Fibroblast of the conjunctiva (primary cell): ENCODE data around the gene SUSD3.
"Not testable (repeated sequence)": the region's sequence is repeated elsewhere in the genome, so short reads cannot be mapped to it uniquely, and the experiment has no call there.

Experiments
- DNase-seq: peaks from one replicate; pipeline ENCODE4 v3.0.0-alpha.2; 2010; ENCODE audit warnings: low read depth

SUSD3 gene

DNA sequence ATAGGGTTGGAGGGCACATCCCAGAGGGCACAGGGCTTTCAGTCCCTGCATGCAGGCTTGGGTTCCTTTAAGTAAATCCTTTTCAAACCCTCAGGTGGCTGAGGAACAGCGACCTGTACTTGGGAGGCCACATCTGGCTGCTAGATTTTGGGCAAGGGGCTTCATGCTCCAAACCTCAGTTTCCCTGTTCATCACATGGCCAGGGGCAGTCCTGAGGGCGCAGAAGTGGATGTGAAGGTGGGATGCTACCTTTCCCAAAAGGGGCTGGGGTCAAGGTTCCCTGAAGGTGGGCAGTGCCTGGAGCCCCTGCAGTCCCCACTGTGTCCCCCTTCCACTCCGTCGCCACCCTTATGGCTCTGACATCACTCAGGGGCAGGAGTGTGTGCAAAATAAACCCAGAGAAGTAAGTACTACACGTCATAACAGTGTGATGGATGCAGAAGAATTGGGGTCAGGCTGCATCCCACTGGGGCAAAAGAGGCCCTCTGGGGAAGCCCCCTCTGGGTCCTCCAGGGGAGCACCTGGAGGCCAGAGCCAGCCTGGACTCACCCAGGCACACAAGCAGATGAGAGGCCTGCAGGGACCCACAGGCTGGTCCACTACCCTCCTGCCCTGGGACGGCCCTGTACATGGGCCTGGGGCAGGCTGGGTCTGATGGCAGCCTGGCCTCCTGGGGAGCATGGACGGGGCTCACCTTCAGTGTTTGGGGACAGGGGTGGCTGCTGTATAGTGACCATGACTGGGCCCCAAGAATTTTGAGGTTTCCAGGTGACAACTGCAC is 35.6 kb downstream of the SUSD3 start:
- DNase-seq, result no peak

DNA sequence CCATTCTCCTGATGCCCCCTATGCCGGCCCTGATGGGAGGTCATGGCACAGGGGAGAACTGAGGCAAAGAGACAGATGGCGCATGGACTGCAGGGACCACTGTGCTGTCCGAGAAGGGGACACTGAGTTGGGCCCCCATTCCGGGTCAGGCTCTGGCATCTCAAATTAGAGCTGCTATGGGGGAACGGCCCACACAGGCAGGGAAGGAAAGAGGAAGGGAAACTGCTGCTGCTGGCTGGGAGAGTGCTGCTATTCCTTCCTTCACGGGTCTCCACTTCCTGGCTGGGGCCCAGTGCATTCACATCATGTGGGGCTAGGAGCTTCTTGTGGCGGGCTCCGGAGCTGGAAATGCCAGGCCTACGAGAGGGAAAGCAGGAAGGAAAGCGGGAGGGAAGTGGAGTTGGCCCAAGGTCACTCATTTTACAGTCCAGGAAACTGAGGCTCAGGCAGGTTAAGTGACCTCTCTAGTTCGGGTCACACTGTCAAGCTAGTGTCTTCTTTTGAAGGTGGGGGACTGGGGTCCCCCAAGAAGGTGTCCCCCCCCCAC is 36.2 kb downstream of the SUSD3 start:
- DNase-seq, result no peak

DNA sequence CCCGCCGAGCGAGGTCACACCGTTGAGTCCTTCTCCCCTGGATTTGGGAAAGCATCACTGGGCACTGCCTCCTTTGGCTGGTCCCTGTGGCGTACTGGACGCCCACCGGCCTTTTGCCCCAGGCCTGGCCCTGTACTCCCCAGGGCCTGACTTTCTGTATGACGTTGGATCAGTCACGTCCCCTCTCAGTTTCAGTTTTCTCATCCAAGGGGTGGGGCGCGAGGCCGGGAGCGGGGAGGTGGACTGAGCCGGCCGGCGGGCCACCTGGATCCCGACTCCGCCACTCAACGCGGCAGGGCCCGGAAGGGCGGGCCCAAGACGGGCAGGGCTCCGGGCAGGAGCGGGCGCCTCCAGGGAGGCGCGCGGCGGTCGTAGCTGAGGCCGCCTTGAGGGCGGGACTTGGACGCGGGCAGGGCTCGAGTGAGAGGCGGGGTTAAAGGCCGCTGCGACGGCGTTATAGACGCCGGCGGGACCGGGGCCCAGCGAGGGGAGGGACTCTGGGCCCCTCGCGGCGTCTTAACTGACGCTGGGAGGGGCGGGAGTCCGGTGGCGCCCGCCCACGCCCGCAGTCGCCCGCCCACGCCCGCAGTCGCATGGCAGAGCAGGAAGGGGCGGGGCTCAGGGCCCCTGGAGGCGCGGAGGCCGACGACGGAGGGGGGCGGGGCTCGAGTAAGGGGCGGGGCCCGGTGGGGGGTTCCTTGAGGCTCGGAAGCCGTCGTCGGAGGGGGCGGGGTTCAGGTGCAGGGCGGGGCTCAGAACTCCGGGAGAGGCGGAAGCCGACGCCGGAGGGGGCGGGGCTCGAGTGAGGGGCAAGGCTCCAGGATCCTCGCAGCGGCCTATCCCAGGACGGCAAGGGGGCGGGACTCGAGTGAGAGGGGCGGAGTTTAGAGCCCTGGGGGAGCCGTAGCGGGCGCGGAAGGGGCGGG is 37.0 kb downstream of the SUSD3 start:
- DNase-seq, result peak; percentile 98

DNA sequence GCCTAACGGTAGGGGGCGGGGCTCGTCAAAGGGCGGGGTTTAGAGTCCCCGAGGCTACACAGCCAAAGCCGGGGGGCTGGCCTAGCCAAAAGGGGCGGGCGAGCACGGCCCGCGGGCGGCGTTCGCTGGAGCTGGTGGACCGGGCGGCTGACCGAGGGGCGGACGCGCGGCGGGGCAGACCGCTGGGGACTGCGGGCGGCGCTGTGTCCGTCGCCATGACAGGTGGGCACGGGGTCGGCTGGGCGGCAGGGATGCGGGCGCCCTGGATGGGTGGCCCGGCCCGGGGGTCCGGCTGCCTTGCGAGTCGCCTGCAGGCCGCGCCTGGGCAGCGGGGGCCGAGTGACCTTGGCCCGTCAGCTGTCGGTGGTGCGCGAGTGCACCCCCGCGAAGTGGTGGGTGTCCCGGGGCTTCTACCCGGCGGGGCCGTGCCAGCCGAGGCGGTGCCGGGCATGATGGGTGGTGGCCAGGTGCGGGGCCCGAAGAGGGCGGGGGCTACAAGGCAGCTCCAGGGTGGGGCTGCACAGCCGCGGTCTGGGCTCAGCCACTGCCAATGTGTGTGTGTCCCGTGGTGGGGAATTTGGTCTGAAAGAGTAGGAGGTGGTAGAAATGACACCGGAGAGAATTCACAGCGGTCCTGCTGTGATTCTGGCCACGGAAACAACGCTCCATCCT is 37.8 kb downstream of the SUSD3 start, which contains the start of gene CARD19:
Gene CARD19 (plus strand): TSS at position 87 of the 672 bp plus-strand sequence. CDS start 129 bp downstream, at position 216.
- no peak for DNase-seq

DNA sequence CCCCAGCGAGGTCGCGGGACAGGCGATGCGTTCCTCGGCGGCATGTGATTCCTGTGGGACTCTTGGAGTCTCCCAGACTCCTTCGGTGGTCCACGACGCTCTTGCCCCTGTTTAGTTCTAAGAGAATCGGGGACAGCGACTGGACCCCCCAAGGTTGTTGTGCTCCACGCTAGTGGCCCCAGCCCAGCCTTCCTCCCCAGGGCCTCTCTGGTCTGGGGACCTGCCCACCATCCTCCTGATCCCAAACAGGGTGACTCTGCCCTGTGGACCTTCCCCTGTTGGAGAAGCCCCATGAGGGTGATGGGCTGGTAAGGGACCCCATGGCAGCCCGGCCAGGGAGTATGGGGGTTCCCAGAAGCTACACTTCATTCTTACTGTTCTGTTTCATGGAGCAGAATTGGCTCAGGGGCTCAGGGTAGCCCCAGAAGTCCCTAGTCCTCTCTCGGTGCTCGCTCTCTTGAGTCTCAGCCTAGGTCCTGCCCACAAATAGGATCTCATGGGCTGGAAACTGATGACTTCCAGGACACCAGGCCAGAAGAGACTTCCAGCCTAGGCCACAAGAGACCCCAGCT is 38.4 kb downstream of the SUSD3 start:
- no peak for DNase-seq

DNA sequence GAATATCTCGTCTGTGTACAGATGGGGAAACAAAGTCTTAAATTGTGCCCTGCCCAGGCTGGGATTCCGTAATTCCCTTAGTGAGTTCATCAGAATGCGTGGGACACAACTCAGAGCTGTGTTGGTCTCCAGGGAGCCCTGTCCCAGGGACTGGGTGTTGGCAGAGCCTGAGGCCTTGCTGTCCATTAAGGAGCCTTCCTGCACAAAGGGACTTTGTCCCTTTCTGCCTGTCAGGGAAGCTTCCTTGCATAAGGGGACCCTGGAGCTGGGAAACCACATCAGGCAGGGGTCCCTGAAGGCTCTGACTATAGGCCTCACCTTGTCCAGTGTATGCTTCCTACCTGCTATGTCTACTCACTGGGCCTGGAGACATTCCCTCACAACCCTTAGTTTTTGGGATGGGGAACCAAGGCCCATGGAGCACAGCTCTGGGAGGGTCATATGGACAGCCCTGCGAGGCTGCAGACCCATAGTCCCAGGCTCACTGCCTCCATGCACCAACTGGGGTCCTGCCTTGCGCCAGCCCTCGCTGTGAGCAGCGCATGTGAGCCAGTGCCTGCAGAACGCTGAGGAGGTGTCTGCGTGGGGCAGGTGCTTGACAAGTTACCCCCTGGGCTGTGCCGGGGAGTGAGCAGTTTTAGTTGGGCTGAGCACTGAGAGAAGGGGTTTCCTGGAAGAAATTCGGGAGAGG is 39.2 kb downstream of the SUSD3 start:
- DNase-seq, result no peak

DNA sequence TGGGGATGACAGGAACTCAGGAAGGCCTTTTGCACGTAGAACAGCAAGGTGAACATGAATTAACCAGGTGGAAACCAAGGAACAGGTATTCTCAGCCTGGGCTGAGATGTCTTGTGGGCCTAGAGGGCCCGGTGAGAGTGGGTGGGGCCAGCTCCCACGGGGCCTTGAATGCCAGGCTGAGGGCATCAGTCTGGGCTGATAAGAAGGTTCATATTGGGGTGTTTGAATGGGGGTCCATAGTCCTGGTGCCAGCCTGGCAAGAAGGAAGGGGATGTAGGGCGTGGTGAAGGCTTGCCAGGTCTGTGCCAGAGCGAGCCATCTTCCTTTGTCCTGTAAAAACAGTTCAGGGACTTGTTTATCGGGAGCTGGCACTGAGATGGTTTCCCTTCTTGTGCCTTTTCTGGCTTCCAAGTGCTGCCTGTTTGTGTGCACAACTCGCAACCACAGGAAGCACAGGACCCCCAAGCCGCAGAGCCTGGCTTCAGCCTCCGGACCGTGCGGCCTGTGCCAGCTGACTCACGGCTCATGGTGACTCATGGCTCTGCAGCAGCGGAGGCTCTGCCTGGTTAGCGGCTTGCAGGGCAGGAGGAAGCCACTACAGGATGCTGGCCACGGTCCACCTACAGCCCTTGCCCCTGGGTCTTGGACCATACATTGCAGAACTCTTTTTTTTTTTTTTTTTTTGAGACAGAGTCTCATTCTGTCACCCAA is 39.9 kb downstream of the SUSD3 start:
- DNase-seq, result peak; percentile 98

DNA sequence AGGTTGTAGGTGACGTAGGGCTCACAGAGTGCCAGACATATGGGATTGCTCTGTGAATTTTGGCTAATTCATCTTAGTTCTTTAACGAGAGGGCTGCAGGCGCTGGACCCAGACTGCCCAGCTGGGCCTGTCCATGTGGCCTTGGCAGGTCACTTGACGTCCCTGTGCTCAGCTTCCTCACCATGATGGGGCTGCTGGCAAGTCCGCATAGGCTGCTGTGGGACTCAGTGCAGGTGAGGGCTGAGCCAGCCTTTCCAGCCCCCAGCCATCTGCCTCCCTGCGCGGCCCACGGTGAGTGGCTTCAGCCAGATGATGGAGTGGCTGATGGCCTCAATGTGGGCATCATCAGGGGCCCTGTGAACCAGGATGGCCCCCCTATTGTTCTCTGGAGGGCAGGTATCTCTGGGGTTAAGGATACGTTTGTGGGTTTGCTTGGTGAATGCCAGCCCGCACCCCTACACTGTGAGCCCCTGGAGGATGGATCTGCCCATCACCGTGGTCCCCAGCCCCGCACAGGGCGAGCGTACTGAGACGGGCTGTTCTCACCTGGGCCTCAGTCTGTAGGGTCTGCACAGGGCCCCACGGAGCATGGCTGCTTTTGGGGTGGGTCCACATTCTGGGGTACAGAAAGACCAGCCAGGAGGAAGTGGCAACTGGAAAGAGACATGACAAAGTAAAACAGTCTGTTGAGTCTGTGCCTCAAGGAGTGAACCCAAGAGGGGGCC is 41.2 kb downstream of the SUSD3 start:
- DNase-seq, result no peak

DNA sequence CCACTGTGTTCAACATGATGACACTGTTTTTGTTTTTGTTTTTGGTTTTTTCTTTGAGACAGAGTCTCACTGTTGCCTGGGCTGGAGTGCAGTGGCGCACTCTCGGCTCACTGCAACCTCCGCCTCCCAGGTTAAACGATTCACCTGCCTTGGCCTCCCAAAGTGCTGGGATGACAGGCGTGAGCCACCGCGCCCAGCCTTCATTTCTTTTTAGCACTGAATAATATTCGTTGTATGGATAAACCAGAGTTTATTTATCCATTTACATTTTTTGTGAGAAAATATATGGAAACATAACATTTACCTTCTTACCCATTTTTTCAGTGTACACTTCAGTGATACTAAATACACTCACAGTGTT is 41.8 kb downstream of the SUSD3 start:
- DNase-seq, result no peak

DNA sequence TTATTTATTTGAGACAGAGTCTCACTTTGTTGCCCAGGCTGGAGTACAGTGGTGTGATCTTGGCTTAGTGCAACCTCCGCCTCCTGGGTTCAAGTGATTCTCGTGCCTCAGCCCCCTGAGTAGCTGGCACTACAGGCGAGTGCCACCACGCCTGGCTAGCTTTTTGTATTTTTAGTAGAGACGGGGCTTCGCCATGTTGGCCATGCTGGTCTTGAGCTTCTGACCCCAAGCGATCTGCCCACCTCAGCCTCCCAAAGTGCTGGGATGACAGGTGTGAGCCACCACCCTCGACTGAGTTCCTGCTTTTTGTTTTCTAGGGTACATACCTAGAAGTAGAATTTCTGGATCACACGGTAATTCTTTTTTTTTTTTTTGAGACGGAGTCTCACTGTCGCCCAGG is 42.6 kb downstream of the SUSD3 start:
- DNase-seq, result not testable (repeated sequence)

DNA sequence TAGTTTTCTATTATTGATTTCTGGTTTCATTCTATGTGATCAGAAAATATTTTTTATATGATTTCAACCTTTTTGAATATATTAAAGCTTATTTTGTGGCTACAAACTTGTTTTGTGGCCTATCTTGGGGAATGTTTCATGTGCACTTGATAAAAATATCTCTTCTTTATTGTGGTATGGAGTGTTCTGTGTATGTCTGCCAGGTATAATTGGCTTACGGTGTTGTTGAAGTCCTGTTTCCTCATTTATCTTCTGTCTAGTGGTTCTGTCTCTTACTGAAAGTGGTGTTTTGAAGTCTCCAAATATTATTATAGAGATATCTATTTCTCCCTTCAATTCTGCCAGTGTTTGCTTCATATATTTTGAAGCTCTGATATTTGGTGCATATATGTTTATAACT is 47.1 kb downstream of the SUSD3 start:
- DNase-seq, result no peak

DNA sequence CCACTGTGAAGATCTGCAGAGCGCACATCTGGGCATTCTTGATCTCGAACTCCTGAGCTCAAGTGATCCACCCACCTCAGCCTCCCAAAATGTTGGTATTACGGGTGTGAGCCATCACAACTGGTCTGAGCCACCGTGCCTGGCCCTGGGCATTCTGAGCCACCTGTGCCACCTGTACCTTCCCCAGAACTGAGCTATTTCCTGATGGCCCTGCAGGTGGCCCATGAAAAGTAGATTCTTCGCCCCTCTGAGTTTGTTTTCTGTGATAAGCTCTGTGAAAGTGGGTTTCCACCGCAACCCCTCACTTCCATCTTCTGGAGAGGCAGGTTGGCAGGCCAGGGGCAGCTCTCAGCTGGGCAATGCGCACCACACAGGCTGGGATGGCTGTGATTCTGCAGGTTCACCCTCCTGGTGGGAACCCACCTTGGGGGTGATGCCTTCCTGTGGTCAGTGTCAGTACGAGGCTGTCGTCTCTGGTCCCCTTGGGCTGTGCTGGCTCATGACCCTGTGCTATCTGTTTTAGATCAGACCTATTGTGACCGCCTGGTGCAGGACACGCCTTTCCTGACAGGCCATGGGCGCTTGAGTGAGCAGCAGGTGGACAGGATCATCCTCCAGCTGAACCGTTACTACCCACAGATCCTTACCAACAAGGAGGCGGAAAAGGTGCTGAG is 48.8 kb downstream of the SUSD3 start:
- DNase-seq, result no peak

DNA sequence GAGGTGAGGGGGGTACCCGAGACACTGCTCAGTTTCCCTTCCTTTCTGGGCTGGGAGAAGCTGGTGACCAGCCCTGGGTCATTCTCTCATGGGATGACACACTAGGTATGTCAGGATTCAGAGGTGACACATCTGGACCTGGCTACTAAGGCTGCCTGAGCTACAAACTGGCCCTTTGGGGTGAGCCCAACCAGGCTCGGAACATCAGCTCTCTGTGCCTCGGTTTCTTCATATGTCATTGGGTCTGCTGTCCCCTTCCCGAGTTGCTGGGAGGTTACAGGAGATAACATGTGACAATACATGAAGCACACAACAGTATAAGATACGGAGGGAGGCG is 49.3 kb downstream of the SUSD3 start:
- DNase-seq, result no peak

DNA sequence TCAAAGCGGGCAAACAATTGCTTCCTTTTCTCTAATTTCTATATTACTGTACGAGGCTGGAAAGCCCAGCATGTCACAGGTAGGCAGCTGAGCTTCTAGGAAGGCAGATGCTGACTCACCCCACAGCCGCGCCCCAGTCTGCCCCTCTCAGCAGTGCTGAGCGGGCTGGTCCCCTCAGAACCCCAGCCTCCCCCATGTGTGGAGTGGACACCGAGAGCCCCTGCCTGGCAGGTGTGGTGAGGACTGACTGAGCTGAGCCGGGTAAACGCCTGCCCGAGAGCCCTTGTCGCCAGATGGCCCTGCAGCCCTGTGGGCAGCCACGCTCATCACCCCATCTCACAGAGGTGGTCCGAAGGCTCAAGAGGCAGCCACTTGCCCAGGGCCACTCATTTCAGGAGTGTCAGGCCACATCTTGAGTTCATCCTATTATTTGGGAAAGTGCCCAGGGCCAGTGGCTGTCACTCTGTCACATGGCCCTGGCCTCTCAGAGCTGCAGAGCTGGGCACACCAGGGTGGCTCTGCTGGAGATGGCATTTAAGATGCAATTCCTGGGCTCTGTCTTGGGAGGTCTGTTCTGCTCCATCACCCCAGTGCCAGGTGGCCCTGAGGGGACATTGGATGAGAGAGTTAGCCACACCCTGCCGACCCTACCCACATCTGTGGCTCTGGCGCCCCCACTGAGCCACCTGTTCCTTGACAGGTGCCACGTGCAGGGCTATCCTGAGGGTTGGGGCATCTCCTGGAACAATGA is 50.0 kb downstream of the SUSD3 start:
- no peak for DNase-seq

DNA sequence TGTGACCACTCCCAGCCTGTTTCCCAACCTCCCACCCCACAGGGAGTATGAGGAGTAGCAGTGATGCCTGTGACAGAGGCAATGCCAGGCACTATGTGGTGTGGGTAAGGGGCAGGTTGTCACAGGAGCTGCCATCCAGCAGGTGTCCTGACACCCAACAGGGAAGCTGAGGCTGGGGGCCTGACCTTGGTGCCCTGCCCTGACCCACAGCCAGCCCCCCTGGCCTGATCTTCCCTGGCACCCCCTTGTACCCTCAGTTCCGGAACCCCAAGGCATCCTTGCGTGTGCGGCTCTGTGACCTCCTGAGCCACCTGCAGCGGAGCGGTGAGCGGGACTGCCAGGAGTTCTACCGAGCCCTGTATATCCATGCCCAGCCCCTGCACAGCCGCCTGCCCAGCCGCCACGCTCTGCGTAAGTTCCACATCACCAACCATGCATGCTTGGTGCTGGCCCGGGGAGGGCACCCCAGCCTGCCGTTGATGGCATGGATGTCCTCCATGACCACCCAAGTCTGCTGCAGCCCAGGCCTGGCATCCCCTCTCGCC is 51.9 kb downstream of the SUSD3 start:
- DNase-seq, result no peak

DNA sequence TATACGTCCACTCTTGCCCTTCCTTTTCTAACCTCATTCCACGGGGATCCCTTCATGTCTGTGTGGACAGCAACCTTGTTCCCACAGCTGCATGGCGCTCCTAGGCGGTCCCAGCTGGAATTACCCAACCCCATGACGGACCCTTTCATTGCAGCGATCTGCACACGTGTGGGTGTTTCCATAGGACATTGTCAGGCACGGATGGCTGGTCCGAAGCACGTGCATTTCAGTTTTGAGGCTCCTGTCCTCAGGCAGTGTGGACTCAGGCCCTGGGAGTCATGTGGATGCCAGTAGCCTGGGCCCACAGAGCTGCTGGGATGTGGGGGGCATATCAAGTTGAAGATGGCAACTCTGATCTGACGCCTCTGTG is 52.5 kb downstream of the SUSD3 start:
- DNase-seq, result no peak

DNA sequence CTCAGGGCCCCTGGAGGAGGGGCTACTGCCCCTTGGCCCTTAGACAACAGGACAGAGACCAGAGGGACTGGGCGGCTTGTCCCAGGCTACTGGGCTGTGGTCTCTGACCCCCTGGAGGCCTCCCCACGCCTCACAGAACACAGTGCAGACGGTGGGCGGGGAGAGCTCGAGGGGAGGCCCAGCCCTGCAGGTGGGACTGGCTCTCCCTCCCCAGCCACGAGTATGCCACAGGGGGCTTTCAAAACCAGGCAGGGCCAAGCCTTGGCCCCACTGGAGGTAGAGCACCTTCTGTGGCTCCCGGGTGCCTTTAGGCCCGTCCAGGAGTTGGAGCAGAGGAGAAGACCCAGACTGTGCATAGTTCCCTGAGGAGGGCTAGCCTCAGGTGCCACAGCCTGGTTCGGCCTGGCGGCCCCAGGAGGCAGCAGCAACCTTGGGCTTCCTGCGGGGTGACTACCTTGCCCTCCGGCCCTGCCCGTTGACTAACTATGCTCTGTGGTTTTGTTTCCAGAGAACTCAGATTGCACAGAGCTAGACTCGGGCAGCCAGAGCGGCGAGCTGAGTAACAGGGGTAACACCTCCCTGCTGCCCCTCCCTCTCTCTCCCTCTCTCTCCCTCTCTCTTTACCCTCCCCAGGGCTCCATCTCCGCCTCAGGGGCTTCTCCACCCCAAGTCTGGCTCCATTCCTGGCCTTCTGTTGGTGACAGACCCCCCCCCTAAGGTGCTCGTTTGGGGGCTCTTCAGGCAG is 53.0 kb downstream of the SUSD3 start:
- no peak for DNase-seq
